ENCODE data around the gene SLC8A1.

GRCh38 chr2:40113272-40113968 lies 338.5 kb downstream of the SLC8A1 start:
- TF ChIP-seq, protein P1, sequence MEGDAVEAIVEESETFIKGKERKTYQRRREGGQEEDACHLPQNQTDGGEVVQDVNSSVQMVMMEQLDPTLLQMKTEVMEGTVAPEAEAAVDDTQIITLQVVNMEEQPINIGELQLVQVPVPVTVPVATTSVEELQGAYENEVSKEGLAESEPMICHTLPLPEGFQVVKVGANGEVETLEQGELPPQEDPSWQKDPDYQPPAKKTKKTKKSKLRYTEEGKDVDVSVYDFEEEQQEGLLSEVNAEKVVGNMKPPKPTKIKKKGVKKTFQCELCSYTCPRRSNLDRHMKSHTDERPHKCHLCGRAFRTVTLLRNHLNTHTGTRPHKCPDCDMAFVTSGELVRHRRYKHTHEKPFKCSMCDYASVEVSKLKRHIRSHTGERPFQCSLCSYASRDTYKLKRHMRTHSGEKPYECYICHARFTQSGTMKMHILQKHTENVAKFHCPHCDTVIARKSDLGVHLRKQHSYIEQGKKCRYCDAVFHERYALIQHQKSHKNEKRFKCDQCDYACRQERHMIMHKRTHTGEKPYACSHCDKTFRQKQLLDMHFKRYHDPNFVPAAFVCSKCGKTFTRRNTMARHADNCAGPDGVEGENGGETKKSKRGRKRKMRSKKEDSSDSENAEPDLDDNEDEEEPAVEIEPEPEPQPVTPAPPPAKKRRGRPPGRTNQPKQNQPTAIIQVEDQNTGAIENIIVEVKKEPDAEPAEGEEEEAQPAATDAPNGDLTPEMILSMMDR (IDR thresholded peaks at IDR 0.05; ENCODE audit: borderline replicate concordance, extremely low read depth, low read length, poor library complexity, severe bottlenecking): no peak
- no peak for TF ChIP-seq EZH2 (IDR thresholded peaks at IDR 0.05; ENCODE audit: borderline replicate concordance, low read depth, low read length, severe bottlenecking)
